WTC11 (cell line): Measurements from ENCODE around the gene PLXNC1.

Experiments
- ATF3 ChIP-seq: sonication (generic); formaldehyde crosslinking; conservative IDR thresholded peaks from 2 replicates; pipeline ENCODE4 v1.8.1; 2022; ENCODE audit warnings: mild to moderate bottlenecking, missing genetic modification reagents
- CREB1 ChIP-seq: sonication (generic); formaldehyde crosslinking; IDR thresholded peaks from 2 replicates; pipeline ENCODE4 v1.8.0; 2023; ENCODE audit warnings: mild to moderate bottlenecking, missing genetic modification reagents
- CTCF ChIP-seq: fragments of 200-600 bp; IDR thresholded peaks from 2 replicates; pipeline ENCODE4 v1.8.0; 2022; ENCODE audit warnings: antibody characterized with exemption
- E2F5 ChIP-seq: sonication (generic); formaldehyde crosslinking; IDR thresholded peaks from 2 replicates; pipeline ENCODE4 v1.8.1; 2022; ENCODE audit warnings: mild to moderate bottlenecking, moderate library complexity, missing genetic modification reagents
- ELF4 ChIP-seq: sonication (generic); formaldehyde crosslinking; IDR thresholded peaks from 2 replicates; pipeline ENCODE4 v1.8.1; 2022; ENCODE audit warnings: low read depth, mild to moderate bottlenecking, moderate library complexity, missing genetic modification reagents
- IRF1 ChIP-seq: sonication (generic); formaldehyde crosslinking; IDR thresholded peaks from 2 replicates; pipeline ENCODE4 v1.8.0; 2023; ENCODE audit warnings: missing genetic modification reagents
- IRF2 ChIP-seq: sonication (generic); formaldehyde crosslinking; IDR thresholded peaks from 2 replicates; pipeline ENCODE4 v1.8.0; 2022; ENCODE audit warnings: low read depth, missing genetic modification reagents, borderline replicate concordance
- MAX ChIP-seq: sonication (generic); formaldehyde crosslinking; IDR thresholded peaks from 2 replicates; pipeline ENCODE4 v1.8.0; 2022; ENCODE audit warnings: mild to moderate bottlenecking, missing genetic modification reagents
- MLX ChIP-seq: sonication (generic); formaldehyde crosslinking; IDR thresholded peaks from 2 replicates; pipeline ENCODE4 v1.8.1; 2023; ENCODE audit warnings: mild to moderate bottlenecking, missing genetic modification reagents, moderate library complexity
- ZBTB21 ChIP-seq: sonication (generic); formaldehyde crosslinking; IDR thresholded peaks from 2 replicates; pipeline ENCODE4 v1.8.1; 2023; ENCODE audit warnings: mild to moderate bottlenecking, missing genetic modification reagents, borderline replicate concordance
- ZBTB43 ChIP-seq: sonication (generic); formaldehyde crosslinking; IDR thresholded peaks from 2 replicates; pipeline ENCODE4 v1.8.1; 2023; ENCODE audit warnings: mild to moderate bottlenecking, missing genetic modification reagents
- ZNF281 ChIP-seq: sonication (generic); formaldehyde crosslinking; IDR thresholded peaks from 2 replicates; pipeline ENCODE4 v1.8.0; 2023; ENCODE audit warnings: mild to moderate bottlenecking, missing genetic modification reagents
- ZNF317 ChIP-seq: sonication (generic); formaldehyde crosslinking; IDR thresholded peaks from 2 replicates; pipeline ENCODE4 v1.8.1; 2023; ENCODE audit warnings: low read depth, mild to moderate bottlenecking, moderate library complexity, missing genetic modification reagents, borderline replicate concordance
- ZNF423 ChIP-seq: fragments of 250-450 bp; sonication (Bioruptor Pico); IDR thresholded peaks from 2 replicates; pipeline ENCODE4 v2.1.2; 2022; ENCODE audit warnings: mild to moderate bottlenecking, moderate library complexity

- TF ChIP-seq ZBTB21 (CRISPR knock-in tag), result no peak
- no peak for TF ChIP-seq CTCF
- no peak for TF ChIP-seq ELF4
- TF ChIP-seq IRF1, result no peak
- TF ChIP-seq IRF2 (CRISPR knock-in tag), result no peak
- TF ChIP-seq MAX (CRISPR knock-in tag), result no peak
- no peak for TF ChIP-seq ZNF281 (CRISPR knock-in tag)
- no peak for TF ChIP-seq MLX (CRISPR knock-in tag)
- no peak for TF ChIP-seq E2F5 (CRISPR knock-in tag)
- TF ChIP-seq ZNF317 (CRISPR knock-in tag), result no peak
- no peak for TF ChIP-seq ZNF423 (CRISPR knock-in tag)
- TF ChIP-seq ATF3 (CRISPR knock-in tag), result no peak
- no peak for TF ChIP-seq CREB1
- TF ChIP-seq ZBTB43 (CRISPR knock-in tag), result no peak
These were observed 31.3 kb downstream of the PLXNC1 start for GRCh38 chr12:94179723-94180122.
